Dedifferentiated amniotic fluid mesenchymal stem cell (primary cell): ENCODE data around the gene NOTCH4.
A peak's percentile ranks its signal among the peaks of the same experiment; 100 is the strongest.

Experiments
- DNase-seq: peaks from one replicate; pipeline ENCODE4 v3.0.0-alpha.2; 2016; ENCODE audit errors: extremely low spot score

NOTCH4 gene

GRCh38 chr6:32164295-32164694 is 59.6 kb downstream of the NOTCH4 start, which contains the start of gene EGFL8:
TSS of gene EGFL8 (plus strand) at chr6:32164595. CDS start at chr6:32166166, 1,571 bp downstream.
- no peak for DNase-seq

GRCh38 chr6:32163559-32164258 is 60.2 kb downstream of the NOTCH4 start:
- DNase-seq = no peak

GRCh38 chr6:32158052-32158451 is 65.8 kb downstream of the NOTCH4 start:
- no peak for DNase-seq

- no peak for DNase-seq
Measured at GRCh38 chr6:32156891-32157290, 67.0 kb downstream of the NOTCH4 start.

GRCh38 chr6:32154514-32155161 is 69.2 kb downstream of the NOTCH4 start:
- DNase-seq = peak; percentile 58

- DNase-seq = peak; percentile 81
Measured at GRCh38 chr6:32153564-32154513, 70.0 kb downstream of the NOTCH4 start, which contains the start of gene PPT2. TSS of gene PPT2 (plus strand) at chr6:32154141. CDS start at chr6:32154595, 454 bp downstream.

GRCh38 chr6:32152769-32153563 is 70.9 kb downstream of the NOTCH4 start:
- peak; percentile 49 for DNase-seq

- DNase-seq = no peak
Measured at GRCh38 chr6:32151863-32152768, 71.8 kb downstream of the NOTCH4 start, which contains the start of gene PRRT1. TSS of gene PRRT1 (minus strand) at chr6:32151939. CDS start at chr6:32151827, 112 bp downstream.

- DNase-seq = no peak
Measured at GRCh38 chr6:32151181-32151862, 72.5 kb downstream of the NOTCH4 start.

GRCh38 chr6:32149932-32150870 is 73.7 kb downstream of the NOTCH4 start:
- no peak for DNase-seq

GRCh38 chr6:32149092-32149755 is 74.6 kb downstream of the NOTCH4 start:
- DNase-seq = no peak

- DNase-seq = no peak
Measured at GRCh38 chr6:32148289-32149091, 75.4 kb downstream of the NOTCH4 start.

GRCh38 chr6:32147401-32148132 is 76.3 kb downstream of the NOTCH4 start:
- no peak for DNase-seq

GRCh38 chr6:32146687-32147086 is 77.2 kb downstream of the NOTCH4 start:
- DNase-seq = no peak

GRCh38 chr6:32146287-32146686 is 77.6 kb downstream of the NOTCH4 start:
- DNase-seq = no peak
